HL-60/S4 treated with phorbol 12-myristate 13-acetate at 8.2 ng/mL for 4 days and 3 days (cell line): ENCODE measurements around the gene PGD.
"Not testable (repeated sequence)": the region's sequence is repeated elsewhere in the genome, so short reads cannot be mapped to it uniquely, and the experiment has no call there.

Experiments
- in situ Hi-C: fragments of 300-500 bp; cut with MboI; formaldehyde crosslinking; loops from 2 replicates; pipeline ENCODE4 v1.15.0; 2022; ENCODE audit warnings: low sequenced_read_pairs

The PGD gene

DNA sequence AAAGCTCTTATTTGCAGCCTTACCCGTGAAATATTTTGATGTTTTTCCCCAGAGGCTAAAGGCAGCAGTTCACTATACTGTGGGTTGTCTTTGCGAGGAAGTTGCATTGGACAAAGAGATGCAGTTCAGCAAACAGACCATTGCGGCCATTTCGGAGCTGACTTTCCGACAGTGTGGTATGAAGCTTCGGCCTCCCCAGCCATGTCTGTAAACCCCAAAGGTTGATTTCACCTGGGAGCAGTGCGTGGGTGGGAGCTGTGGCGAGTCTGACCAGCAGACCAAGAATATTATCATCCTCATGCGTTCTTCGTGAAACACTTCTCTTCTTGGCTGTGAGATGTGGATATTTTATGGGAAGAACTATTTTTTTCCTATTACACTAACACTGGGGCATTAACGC is 34.9 kb downstream of the PGD start:
- in situ Hi-C loops: no loop called here

DNA sequence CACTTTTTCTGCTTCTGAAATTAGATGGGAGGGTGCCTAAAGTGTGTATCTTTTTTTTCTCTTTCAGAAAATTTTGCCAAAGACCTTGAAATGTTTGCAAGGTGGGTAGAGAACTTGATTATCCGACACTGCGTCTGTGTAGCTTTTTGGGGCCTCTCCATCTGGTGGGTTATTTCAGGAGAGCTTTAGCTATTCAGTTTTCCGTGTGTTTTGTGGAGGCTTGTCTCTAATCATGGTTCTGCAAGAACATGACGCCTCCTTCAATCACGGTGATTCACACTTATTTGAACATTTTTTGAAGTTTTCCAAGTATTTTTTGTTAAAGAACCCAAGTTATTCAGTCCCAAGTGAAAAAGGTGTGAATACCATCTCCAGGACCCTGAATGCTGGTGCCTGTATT is 35.7 kb downstream of the PGD start:
- in situ Hi-C loops: no loop called here

DNA sequence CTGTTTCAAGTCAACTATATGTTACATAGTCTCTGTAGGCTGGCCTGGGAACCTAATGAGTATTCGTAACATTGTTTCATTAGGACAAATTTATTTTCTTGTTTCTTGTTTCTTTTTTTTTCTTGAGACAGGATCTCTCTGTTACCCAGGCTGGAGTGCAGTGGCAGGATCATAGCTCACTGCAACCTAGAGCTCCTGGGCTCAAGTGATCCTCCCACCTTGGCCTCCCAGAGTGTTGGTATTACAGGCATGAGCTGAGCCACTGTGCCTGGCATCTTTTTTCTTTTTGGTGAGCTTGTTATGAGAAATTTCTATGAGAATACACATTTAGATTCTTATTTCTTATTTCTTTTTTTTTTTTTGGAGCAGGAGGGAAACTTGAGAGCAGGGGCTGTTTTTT is 38.2 kb downstream of the PGD start:
- in situ Hi-C loops: no loop called here

DNA sequence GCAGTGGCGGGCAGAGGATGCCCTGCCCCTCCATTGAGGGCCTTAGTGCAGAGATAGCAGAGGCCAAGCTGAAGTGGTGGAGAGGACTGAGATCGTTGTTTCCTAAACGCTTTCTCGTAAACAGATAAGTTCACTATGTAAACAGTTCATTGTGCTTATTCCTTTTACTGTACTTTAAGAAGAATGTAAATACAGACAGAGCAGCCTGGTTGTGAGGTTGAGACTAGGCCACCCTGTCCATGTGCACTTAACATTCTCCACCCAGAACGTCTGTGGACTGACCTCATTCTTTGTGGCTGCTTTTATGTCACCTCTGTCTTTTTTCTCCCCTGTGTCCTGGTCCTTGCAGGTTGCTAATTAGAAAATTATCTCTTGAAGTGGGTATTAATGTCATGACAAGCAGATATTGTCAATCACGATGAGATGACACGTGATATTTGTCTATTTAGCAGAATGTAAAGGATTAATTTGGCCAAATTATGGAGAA is 39.9 kb downstream of the PGD start:
- in situ Hi-C loops: no loop called here

DNA sequence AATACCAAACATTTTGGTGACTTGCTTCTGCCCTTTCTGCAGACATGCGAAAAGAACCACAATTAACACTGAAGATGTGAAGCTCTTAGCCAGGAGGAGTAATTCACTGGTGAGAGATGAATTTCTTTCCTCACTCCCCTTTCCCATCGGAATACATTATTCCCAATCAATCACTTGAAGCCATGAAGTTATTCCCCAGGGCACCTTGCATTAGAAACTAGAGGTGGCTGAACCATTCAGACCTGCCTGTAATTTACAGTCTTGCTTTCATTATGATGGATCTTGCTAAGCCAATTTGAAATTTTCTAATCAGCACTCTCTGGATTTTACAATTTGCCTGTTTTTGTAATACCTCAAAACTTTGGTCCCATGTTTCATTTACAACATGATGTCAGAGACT is 41.4 kb downstream of the PGD start:
- in situ Hi-C loops: no loop called here

DNA sequence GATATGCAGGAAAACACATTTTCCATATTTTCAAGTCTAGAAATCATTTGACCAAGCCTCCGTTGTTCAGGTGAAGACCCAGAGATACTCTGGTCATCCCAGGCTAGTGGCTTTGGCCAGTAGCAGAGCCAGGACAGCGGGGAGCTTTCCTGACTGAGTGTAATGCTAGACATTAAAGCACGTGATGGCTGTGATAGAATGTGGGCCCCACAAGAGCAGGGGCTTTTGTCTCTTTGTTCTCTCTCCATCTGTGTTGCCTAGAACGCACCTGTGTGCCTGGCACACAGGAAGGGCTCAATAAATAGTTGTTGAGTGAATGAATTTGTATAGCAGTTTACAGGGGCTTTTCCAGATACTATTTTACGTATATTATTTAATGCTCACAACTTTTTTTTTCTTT is 41.9 kb downstream of the PGD start:
- in situ Hi-C loops: no loop called here

DNA sequence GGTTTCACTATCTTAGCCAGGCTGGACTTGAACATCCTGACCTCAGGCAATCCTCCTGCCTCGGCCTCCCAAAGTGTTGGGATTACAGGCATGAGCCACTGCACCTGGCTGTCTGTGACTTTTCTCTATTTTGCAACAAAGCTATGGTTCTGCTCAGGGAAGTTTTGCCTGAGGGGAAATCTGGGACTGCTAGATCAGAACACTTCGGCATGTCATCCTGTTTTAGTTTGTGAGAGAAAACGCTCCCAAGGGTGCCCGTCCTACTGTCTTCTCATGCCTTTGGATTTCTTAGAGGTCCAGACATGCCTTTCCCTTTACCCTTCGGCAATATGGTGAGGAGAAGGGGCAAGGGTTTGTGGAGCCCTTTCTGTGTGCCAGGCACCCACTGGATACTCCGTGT is 45.4 kb downstream of the PGD start:
- in situ Hi-C loops: no loop called here

DNA sequence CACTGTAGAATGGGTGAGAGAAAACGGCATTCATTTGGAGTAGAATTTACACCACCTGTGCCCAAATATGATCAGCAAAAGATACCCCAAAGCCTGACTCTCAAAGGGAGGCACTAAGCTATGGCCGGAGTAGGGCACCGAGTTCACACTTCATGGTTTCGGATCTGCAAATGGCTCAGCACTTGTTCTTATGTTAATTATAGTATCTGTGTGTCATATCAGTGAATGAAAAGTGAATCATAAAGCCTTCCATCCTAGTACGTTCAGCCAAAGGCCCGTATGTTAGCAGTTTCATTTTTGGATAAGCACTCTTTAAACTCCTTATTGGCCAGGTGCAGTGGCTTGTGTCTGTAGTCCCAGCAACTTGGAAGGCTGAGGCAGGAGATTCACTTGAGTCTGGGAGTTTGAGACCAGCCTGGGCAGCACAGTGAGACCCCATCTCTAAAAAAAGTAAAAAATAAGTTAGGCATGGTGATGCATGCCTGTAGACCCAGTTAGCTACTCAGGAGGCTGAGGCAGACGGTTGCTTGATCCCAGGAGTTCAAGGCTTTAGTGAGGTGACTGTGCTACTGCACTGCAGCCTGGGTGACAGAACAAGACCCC is 46.0 kb downstream of the PGD start:
- in situ Hi-C loops: no loop called here

DNA sequence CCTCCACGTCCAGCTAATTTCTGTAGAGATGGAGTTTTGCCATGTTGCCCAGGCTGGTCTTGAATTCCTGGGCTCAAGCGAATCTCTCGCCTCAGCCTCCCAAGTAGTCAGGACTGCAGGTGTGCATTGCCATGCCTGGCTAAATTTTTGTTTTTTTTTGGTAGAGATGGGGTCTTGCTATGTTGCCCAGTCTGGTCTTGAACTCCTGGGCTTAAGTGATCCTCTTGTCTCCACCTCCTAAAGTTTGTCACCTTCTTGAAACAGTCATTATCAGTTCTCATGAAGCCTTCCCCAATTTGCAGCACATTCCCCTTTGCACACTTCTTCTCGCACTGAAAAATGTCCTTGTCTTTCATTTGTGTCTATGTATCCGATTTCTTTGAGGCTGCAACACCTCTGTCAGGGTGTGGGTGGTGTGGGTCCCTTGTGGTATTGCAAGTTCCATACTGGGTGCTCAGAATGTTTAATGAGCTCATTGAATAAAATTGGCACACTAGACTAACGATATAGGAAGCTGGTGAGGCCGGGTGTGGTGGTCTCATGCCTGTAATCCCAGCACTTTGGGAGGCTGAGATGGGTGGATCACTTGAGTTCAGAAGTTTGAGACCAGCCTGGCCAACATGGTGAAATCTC is 48.0 kb downstream of the PGD start:
- in situ Hi-C loops: no loop called here

DNA sequence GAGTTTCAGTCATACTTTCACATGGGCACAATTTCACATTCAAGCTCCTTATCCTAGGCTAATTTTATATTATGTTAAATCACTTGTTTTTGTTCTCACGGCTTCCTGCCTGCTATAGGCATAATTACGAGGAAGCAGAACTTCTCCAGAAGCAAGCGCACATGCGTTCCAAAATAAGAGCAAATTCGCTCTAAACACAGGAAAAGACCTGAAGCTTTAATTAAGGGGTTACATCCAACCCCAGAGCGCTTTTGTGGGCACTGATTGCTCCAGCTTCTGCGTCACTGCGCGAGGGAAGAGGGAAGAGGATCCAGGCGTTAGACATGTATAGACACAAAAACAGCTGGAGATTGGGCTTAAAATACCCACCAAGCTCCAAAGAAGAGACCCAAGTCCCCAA is 50.9 kb downstream of the PGD start, which contains the start of gene CORT:
Gene CORT, plus strand, starts transcription at position 281 of the 400 bp plus-strand sequence. CDS start 193 bp downstream, outside the sequence.
- in situ Hi-C loops: no loop called here

DNA sequence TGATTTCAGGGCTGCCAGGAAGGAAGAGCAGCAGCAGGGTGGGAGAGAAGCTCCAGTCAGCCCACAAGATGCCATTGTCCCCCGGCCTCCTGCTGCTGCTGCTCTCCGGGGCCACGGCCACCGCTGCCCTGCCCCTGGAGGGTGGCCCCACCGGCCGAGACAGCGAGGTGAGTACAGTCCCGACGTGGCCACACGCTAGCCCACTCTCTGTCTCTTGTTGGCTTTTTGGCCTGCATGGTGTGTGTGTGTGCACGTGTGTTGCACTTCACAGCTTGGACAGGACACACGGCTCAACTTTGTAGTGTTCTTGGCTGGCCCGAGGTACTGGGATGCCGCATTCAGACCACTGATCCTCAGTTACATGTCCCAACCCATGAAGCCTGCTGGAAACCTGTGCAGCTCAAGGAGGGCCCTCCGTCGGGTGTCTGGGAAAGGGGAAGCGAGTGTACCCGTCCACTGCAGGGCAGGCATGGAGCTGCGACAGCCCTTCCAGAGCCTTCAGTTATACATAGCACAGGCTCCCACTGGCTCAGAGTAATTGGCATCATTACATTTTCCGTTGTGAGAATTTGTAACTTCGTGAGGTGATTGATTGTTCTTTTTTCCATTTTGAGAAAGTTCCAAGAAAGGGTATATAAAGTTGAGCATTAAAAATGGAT is 51.4 kb downstream of the PGD start:
- in situ Hi-C loops: no loop called here

DNA sequence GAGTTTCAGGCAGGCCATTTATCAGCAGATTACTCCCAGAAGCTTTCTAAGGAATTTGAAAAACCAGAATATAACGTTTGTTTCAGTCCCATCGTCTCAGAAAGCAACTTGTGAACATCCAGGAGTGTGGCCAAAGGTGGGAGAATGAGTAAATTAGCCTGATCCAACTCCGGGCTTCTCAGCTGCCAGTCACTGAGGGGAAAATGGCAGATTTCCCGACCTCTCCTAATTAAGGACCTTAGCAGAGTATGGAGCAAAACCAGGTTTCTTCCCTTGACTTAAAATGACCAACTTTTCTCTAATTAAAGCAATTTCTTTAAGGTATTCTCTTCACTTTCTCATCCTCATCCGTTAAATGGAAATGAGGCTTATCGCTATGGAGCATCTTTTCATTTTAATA is 52.0 kb downstream of the PGD start:
- in situ Hi-C loops: no loop called here

DNA sequence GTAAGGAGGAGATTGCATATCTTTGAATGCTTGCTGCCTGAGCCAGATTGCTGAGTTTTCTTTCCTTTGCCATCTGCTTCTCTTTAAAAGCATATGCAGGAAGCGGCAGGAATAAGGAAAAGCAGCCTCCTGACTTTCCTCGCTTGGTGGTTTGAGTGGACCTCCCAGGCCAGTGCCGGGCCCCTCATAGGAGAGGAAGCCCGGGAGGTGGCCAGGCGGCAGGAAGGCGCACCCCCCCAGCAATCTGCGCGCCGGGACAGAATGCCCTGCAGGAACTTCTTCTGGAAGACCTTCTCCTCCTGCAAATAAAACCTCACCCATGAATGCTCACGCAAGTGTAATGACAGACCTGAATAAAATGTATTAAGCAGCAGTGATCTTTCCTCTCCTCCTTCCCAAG is 52.4 kb downstream of the PGD start:
- in situ Hi-C loops: no loop called here

DNA sequence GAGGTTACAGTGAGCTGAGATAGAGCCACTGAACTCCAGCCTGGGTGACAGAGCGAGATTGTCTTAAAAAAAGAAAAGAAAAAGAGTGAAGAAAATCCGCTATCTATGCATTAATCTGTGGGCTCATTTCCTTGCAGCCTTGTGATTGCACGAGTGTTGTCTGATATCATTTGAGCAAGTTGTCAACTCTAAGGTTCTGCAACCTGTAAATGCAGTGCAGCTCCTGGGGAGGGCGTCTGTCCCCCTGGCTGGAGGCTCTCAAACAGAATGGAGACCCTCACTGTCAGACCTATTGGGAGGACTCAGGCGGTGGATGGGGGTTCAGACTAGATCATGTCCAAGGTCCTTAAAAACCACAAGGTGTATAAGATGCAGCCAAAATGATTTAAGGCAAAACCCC is 57.2 kb downstream of the PGD start:
- in situ Hi-C loops: no loop called here

DNA sequence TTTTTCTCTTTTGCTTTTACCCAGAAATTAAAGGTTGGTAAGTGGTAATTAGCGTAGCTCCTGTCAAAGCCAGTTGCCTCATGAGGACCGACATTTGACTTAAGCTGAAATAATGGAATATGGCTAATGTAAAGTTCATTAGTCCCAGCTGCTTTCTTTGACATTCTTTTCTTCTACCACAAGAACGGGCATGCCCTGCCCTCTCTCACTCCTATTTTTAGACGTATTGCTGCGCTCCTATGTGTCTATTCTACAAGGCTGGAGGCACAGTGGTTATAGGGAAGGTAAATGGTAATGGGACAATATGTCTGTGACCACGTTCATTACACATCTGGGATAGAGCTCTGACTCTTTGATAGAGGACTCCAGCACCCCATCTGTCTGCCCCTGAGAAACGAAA is 57.8 kb downstream of the PGD start:
- in situ Hi-C loops: no loop called here

DNA sequence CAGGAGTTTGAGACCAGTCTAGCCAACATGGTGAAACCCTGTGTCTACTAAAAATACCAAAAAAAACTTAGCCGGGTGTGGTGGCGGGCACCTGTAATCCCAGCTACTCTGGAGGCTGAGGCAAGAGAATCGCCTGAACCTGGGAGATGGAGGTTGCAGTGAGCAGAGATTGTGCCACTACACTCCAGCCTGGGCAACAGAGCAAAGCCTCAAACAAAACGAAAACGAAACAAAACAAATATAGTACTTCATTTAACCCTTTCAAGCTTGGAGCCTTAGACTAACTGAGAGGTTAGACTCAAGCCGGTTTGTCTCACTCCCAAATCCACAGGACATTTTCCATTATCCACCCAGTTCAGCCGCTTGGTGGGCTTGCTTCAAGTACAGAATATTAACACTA is 58.6 kb downstream of the PGD start:
- in situ Hi-C loops: not testable (repeated sequence)

DNA sequence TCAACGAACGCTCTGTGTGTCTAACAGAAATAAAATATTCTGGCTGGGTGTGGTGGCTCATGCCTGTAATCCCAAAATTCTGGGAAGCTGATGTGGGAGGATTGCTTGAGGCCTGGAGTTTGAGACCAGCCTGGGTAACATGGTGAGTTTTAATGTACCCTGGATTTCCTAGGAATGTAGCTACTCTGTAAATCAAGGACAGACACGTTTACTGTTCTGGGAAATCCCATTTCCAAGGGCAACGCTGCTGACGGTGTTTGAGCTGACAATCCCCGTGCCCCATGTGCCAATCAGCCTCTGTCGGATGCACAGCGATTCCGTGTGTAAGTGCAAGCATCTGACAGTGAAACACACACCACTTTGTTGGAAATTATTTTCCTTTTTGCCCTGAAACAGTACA is 59.0 kb downstream of the PGD start:
- in situ Hi-C loops: no loop called here

DNA sequence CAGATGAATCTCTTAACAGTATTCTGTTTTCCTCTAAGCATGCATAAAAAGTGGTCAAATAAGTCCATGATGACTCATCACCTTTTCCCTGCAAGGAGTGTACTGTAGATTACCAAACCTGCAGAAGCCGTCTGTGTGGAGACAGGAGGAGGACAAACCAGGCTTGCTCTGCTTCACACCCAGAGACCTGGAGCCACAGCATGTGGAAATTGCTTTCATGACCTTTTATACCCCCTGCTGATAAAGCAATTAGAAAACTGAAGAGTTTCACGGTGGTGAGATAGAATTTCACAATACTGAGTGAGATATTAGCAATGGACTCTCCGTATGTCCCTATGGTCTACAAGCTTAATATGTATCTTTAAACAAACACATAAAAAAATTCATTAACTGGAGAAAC is 60.3 kb downstream of the PGD start:
- in situ Hi-C loops: no loop called here

DNA sequence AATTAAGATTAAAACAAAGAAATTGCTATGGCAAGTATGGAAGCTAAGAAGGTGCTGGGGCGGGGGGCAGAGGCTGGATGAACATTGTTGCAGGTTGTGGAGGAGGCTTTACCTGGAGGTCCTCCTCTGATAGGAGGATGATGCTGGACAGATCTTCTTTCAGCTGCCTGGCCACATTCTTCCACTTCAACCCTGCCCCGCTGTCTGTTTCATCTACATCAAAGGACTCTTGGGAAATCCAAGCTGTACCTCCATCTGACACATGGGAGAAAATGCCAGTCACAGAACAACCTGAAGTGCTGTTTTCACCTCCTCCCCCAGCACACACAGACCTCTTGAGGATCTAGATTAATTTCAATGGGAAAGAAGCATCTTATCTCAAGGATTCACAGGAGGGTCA is 68.2 kb downstream of the PGD start:
- in situ Hi-C loops: no loop called here

DNA sequence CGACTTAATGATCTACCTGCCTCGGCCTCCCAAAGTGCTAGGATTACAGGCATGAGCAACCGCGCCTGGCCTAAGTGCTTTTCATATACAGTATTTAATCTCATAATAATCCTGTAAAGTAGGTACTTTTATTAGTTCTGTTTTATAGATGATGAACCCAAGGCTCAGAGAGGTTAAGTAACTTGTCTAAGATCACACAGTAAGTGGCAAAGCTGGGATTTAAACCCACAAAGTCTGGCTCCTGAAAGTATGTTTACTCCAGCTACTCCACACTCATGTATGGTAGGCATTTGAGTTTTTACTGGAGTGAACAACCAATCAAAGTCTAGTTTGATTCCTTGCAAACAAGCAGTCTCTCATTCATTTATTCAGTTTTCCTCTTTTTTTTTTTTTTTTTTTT is 71.2 kb downstream of the PGD start:
- in situ Hi-C loops: no loop called here
